ENCODE measurements around the gene BARX2.
A peak's percentile ranks its signal among the peaks of the same experiment; 100 is the strongest.

BARX2 gene

GRCh38 chr11:129410395-129410960, 34.8 kb downstream of the BARX2 start:
- peak; percentile 37 for ATAC-seq
- H3K9me3 Mint-ChIP-seq = no peaks in the 10 kb centered on the region
- no peak overlapping the region for H3K4me3 Mint-ChIP-seq
- peaks cover 18% of the 10 kb centered on the region for H3K27me3 Mint-ChIP-seq
- H3K4me1 Mint-ChIP-seq = no peaks in the 10 kb centered on the region
- no peak overlapping the region for H3K27ac Mint-ChIP-seq
- no peak for DNase-seq

- no peak overlapping the region for H3K4me3 Mint-ChIP-seq
- no peaks in the 10 kb centered on the region for H3K4me1 Mint-ChIP-seq
- DNase-seq (no peak), ATAC-seq (no peak)
- peaks cover 0 to 3% of the 10 kb centered on the region in 2 donors for H3K9me3 Mint-ChIP-seq
- peaks cover 5% of the 10 kb centered on the region for H3K27me3 Mint-ChIP-seq
- H3K27ac Mint-ChIP-seq = no peak overlapping the region
Measured at GRCh38 chr11:129412494-129412893, 36.8 kb downstream of the BARX2 start.

DNA sequence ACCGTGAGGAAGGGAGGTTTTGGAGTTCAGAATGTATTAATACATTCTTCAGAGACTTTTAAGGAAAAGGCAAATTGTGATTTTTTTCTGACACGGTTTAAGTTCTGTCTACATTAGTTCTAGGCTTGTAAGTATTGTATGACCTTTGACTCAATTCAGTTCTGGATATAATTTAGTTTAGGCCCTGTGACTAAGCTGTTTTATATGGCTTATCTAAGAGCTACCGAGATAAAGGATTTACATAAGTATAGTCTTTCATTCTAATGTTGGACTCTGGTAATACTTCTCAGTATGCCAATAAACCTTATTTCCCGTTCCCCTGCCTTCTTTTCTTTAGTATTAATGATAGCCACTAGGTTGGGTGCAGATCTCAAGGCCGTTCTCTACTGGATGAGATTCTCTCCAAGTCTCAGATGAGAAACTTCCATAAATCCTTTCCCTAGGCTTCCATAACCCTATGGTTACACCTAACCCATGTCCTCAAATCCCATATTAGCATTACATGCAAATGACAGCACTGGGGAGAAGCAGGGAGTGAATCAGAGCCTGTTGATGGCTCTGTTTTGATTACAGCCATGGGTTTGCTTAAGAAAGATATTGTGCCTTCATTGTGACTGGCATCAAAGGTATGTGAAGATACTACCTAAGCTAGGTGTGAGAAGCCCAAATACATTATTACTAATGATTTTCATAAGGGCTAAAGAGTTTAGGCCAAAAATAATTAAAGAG, 38.7 kb downstream of the BARX2 start:
- DNase-seq = no peak
- ATAC-seq = no peak
- H3K27ac Mint-ChIP-seq = no peak overlapping the region
- peaks cover 10% of the 10 kb centered on the region for H3K4me1 Mint-ChIP-seq
- H3K27me3 Mint-ChIP-seq = no peaks in the 10 kb centered on the region
- H3K9me3 Mint-ChIP-seq = peaks cover 0 to 3% of the 10 kb centered on the region in 2 donors
- no peak overlapping the region for H3K4me3 Mint-ChIP-seq

DNA sequence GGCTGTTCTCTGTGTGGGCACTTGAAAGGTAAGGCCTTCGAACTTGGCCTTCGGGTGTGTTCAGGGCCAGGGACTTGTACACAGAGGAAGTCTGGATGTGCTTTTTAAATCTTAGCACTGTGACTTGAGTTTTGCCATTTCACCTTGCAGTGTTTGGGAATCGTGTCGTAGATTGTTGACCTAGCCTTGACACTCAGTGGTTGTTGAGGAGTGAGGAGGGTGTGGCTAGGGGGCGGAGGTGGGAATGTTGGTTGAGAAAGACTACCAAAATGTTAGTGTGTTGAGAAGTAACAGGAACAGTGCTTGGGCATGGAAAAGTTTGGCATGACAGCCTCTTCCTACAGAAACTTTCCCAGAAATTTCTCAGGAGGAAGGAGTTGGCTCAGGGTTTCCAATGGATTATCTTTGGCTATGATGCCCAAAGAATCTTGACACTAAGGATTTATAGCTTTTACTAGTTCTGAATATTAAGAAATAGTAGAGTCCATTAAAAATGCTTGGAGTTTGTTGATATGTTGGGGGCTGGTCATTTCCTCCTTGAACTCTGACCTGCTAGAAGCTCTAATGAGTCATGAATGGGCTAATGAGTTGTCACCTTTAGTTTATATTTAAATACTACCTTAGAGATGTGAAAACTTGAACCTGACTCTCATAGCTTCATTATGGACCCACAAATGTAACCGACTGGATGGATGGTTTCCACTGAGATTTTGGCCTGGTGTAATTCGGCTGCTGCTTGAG, 40.6 kb downstream of the BARX2 start:
- ATAC-seq (no peak), DNase-seq (no peak)
- Mint-ChIP-seq H3K9me3 (peaks cover 0 to 3% of the 10 kb centered on the region in 2 donors), H3K27me3 (no peaks in the 10 kb centered on the region), H3K4me1 (peaks cover 10% of the 10 kb centered on the region), H3K4me3 (no peak overlapping the region), H3K27ac (no peak overlapping the region)

DNA sequence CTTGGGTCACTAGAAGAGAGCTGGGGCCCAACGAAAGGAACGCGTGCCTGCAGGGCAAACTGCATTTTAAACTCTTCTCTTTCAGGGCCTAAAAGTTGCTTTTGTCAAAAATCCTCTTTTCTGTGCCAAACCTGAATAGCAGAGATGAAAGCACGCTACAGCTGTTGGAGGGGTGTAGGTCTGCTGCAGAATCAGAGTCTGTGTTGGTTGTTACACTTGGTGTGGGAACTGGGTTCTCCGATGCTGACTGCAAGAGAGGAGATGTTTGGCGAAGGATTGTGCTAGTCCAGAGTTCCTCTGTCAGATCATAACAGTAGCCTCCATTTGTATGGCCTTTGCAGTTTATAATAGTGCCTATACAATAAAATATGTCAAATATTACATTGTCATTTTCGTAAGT, 41.8 kb downstream of the BARX2 start:
- Mint-ChIP-seq H3K27ac (no peak overlapping the region), H3K4me3 (peak overlapping the region in 1 of 2 donors; percentile 40), H3K9me3 (peaks cover 0 to 3% of the 10 kb centered on the region in 2 donors), H3K4me1 (peaks cover 10% of the 10 kb centered on the region), H3K27me3 (no peaks in the 10 kb centered on the region)
- DNase-seq (no peak), ATAC-seq (no peak)

GRCh38 chr11:129418039-129418438, 42.4 kb downstream of the BARX2 start:
- DNase-seq (no peak), ATAC-seq (peak; percentile 93)
- Mint-ChIP-seq H3K4me3 (peak overlapping the region in 1 of 2 donors; percentile 40), H3K27ac (no peak overlapping the region), H3K27me3 (no peaks in the 10 kb centered on the region), H3K9me3 (peaks cover 0 to 3% of the 10 kb centered on the region in 2 donors), H3K4me1 (peaks cover 10% of the 10 kb centered on the region)

GRCh38 chr11:129419386-129419785, 43.7 kb downstream of the BARX2 start:
- DNase-seq (no peak), ATAC-seq (no peak)
- Mint-ChIP-seq H3K27ac (no peak overlapping the region), H3K27me3 (peaks cover 7% of the 10 kb centered on the region), H3K4me3 (no peak overlapping the region), H3K9me3 (peaks cover 0 to 3% of the 10 kb centered on the region in 2 donors), H3K4me1 (peaks cover 10% of the 10 kb centered on the region)

GRCh38 chr11:129423426-129423825, 47.8 kb downstream of the BARX2 start:
- Mint-ChIP-seq H3K4me1 (peaks cover 1% of the 10 kb centered on the region), H3K9me3 (no peaks in the 10 kb centered on the region), H3K27ac (no peak overlapping the region), H3K27me3 (peaks cover 19% of the 10 kb centered on the region), H3K4me3 (no peak overlapping the region)
- ATAC-seq = no peak
- DNase-seq = no peak

- ATAC-seq (no peak), DNase-seq (no peak)
- Mint-ChIP-seq H3K27ac (no peak overlapping the region), H3K4me1 (no peaks in the 10 kb centered on the region), H3K27me3 (peaks cover 19% of the 10 kb centered on the region), H3K9me3 (no peaks in the 10 kb centered on the region), H3K4me3 (no peak overlapping the region)
Measured at GRCh38 chr11:129425214-129425613, 49.6 kb downstream of the BARX2 start.

GRCh38 chr11:129426038-129426437, 50.4 kb downstream of the BARX2 start:
- ATAC-seq = no peak
- Mint-ChIP-seq H3K27me3 (peaks cover 28% of the 10 kb centered on the region), H3K4me1 (no peaks in the 10 kb centered on the region), H3K27ac (no peak overlapping the region), H3K4me3 (no peak overlapping the region), H3K9me3 (no peaks in the 10 kb centered on the region)
- DNase-seq = no peak

- H3K27me3 Mint-ChIP-seq = peaks cover 32% of the 10 kb centered on the region
- H3K27ac Mint-ChIP-seq = no peak overlapping the region
- ATAC-seq = no peak
- no peak overlapping the region for H3K4me3 Mint-ChIP-seq
- DNase-seq = no peak
- H3K4me1 Mint-ChIP-seq = no peaks in the 10 kb centered on the region
- H3K9me3 Mint-ChIP-seq = no peaks in the 10 kb centered on the region
Measured at GRCh38 chr11:129426776-129427175, 51.1 kb downstream of the BARX2 start.

DNA sequence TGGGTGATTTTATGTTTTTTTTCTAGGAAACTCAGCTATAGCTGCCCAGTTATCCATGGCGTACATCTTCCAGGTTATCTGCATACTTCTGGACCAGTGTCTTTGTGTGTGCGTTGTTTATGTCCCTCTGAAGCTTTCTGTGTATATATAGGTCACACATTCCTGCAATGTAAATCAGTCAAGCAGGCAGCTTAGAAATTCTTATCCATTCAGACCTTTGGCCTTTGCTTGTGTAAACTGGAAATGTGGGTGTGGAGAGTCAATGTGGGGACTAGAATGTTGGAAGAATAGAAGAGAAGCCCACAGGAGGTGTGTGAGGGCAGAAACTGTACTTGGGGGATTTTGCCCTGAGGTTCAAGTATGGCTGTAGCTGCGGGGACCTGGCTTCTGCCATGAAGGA, 51.7 kb downstream of the BARX2 start:
- Mint-ChIP-seq H3K4me1 (no peaks in the 10 kb centered on the region), H3K9me3 (no peaks in the 10 kb centered on the region), H3K27me3 (peaks cover 32% of the 10 kb centered on the region), H3K27ac (no peak overlapping the region), H3K4me3 (no peak overlapping the region)
- DNase-seq (no peak), ATAC-seq (no peak)

GRCh38 chr11:129427816-129428406, 52.3 kb downstream of the BARX2 start:
- H3K4me3 Mint-ChIP-seq = no peak overlapping the region
- H3K27me3 Mint-ChIP-seq = peaks cover 36% of the 10 kb centered on the region
- no peak overlapping the region for H3K27ac Mint-ChIP-seq
- no peaks in the 10 kb centered on the region for H3K9me3 Mint-ChIP-seq
- H3K4me1 Mint-ChIP-seq = no peaks in the 10 kb centered on the region
- ATAC-seq (no peak), DNase-seq (no peak)

GRCh38 chr11:129428557-129428956, 52.9 kb downstream of the BARX2 start:
- DNase-seq = no peak
- no peaks in the 10 kb centered on the region for H3K9me3 Mint-ChIP-seq
- ATAC-seq = no peak
- H3K4me1 Mint-ChIP-seq = no peaks in the 10 kb centered on the region
- H3K27me3 Mint-ChIP-seq = peaks cover 43% of the 10 kb centered on the region
- no peak overlapping the region for H3K4me3 Mint-ChIP-seq
- no peak overlapping the region for H3K27ac Mint-ChIP-seq

DNA sequence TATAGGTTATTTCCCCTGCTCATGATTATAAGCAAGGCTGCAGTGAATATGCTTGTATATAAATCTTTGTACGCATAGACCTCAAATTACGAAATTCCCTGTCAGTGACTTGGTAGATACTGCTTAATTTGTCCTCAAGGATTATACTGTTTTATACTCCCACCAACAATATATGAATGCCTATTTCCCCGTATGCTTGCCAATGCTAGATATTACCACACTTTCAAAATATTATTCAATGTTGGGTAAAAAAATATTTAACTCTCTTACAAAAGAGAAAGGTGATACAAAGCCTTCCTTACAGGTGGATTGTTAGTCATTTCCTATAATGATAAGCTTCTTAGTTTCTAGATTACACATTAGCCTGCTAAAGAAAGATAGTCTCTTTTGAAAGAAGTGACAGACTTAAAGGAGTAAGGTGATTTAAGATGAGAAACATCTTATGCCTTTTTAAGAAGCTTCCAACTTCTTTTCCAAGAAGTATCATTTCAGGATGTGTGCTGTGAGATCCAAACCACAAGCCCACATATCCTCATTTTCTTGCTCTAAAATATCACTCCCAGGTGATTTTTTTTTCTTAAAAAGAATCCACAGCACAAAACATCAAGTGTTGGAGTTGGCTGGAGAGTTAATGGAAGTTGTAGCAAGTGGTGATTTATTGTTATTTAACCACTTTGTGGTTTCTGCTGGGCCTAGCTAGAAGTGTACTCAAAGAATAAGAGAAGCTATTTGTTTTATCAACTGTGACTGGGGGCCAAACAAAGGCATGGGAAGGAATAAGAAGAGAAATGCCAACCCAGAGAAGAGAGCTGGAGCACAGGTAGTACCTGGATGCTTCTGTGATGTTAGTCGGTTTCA, 59.2 kb downstream of the BARX2 start:
- Mint-ChIP-seq H3K9me3 (no peaks in the 10 kb centered on the region), H3K4me3 (no peak overlapping the region), H3K4me1 (peaks cover 5% of the 10 kb centered on the region), H3K27me3 (peaks cover 37% of the 10 kb centered on the region), H3K27ac (no peak overlapping the region)
- no peak for DNase-seq
- ATAC-seq = peak; percentile 60

Measured in stimulated activated naive CD8-positive, alpha-beta T cell treated with anti-CD3 and anti-CD28 coated beads, Interleukin-15, amount 100 ng/mL, for 72 hours (primary cell).